Peyer's patch (tissue), 4 donors: ENCODE measurements around the gene NARF.

Experiments
- POLR2A ChIP-seq, 2 donors: fragments of 450-650 bp; IDR thresholded peaks; one replicate each; pipeline ENCODE4 v1.5.1; 2017; ENCODE audit warnings: antibody characterized with exemption in 2 of 2, mild to moderate bottlenecking in 2 of 2, moderate library complexity in 2 of 2
- TF ChIP-seq, protein P1 (sequence below), 6 experiments: fragments of 450-650 bp in 4 of 6; fragments of 200-600 bp in 2 of 6; sonication (generic) in 1 of 6; IDR thresholded peaks; one replicate each; pipeline ENCODE4 v1.5.1; 2017 to 2019; ENCODE audit warnings: antibody characterized with exemption in 6 of 6, mild to moderate bottlenecking in 3 of 6, moderate library complexity in 1 of 6

DNA sequence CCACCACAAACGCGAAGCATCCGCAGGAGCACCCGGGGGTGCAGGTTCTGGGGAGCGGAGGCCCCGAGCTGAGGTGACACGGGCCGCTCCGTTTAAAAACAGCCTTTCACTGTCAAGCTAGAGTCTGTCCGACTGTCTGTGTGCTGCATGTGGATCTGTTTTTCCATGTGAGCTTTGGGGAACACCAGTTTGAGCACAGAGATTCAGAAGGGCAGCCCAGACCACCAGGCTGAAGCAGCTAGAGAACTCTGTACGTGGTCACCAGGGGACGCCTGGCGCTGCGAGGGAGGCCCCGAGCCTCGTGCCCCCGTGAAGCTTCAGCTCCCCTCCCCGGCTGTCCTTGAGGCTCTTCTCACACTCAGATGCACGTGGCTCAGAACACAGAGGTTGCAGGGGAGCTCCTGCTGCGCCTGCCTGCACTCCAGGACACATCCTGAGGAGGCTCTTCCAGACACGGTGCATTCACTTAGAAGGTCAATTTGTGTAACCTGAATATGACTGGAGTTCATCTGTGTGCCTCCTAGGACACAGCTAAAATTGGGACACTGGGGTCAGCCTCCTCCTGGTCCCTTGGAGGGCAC lies 45.3 kb downstream of the NARF start:
- no peak for TF ChIP-seq POLR2A (IDR thresholded peaks at IDR 0.05)
- TF ChIP-seq, protein P1, sequence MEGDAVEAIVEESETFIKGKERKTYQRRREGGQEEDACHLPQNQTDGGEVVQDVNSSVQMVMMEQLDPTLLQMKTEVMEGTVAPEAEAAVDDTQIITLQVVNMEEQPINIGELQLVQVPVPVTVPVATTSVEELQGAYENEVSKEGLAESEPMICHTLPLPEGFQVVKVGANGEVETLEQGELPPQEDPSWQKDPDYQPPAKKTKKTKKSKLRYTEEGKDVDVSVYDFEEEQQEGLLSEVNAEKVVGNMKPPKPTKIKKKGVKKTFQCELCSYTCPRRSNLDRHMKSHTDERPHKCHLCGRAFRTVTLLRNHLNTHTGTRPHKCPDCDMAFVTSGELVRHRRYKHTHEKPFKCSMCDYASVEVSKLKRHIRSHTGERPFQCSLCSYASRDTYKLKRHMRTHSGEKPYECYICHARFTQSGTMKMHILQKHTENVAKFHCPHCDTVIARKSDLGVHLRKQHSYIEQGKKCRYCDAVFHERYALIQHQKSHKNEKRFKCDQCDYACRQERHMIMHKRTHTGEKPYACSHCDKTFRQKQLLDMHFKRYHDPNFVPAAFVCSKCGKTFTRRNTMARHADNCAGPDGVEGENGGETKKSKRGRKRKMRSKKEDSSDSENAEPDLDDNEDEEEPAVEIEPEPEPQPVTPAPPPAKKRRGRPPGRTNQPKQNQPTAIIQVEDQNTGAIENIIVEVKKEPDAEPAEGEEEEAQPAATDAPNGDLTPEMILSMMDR (IDR thresholded peaks at IDR 0.05), result no peak
